Kidney (tissue), 14 donors: ENCODE results near the gene ARID1B. TPM values are rescaled to one million over a fixed set of nuclear protein-coding genes. Genes with fewer than 3 reads are reported as not detected.

Source experiments
- DNase-seq, 5 donors: peaks; one replicate each; pipeline ENCODE4 v3.0.0-alpha.2; 2013 to 2020
- FAIRE-seq: peaks from 2 replicates; lab custom pipeline; 2012; peaks lifted over from hg19 to GRCh38; lab: Jason Lieb, UNC
- H3K27ac ChIP-seq, 2 donors: one replicate each; pipeline ENCODE4 v1.7.0; 2013; ENCODE audit warnings: low read depth in 2 of 2, low read length in 2 of 2, inconsistent platforms in 1 of 2
- H3K27me3 ChIP-seq: one replicate; pipeline ENCODE4 v1.7.1; 2013; ENCODE audit warnings: low read length, inconsistent platforms; ENCODE audit not compliant: control insufficient read depth, insufficient read depth
- H3K36me3 ChIP-seq, 3 donors: one replicate each; pipeline versions ENCODE4 v1.7.0 to v1.7.1; 2013; ENCODE audit warnings: low read length in 3 of 3, control low read depth in 1 of 3, inconsistent platforms in 1 of 3; ENCODE audit not compliant: insufficient read depth in 3 of 3, control insufficient read depth in 2 of 3
- H3K4me1 ChIP-seq, 3 donors: one replicate each; pipeline versions ENCODE4 v1.7.0 to v1.7.1; 2013; ENCODE audit warnings: low read length in 3 of 3, inconsistent platforms in 1 of 3, low read depth in 1 of 3; ENCODE audit not compliant: control insufficient read depth in 2 of 3, insufficient read depth in 2 of 3
- H3K4me3 ChIP-seq, 3 donors: one replicate each; pipeline versions ENCODE4 v1.7.0 to v1.8.1; 2013; ENCODE audit warnings: low read length in 3 of 3, control low read depth in 1 of 3, inconsistent platforms in 1 of 3
- H3K9ac ChIP-seq, 3 donors: one replicate each; pipeline versions ENCODE4 v1.7.0 to v1.7.1; 2013; ENCODE audit warnings: low read length in 3 of 3, control low read depth in 1 of 3, inconsistent platforms in 1 of 3
- H3K9me3 ChIP-seq, 3 donors: one replicate each; pipeline versions ENCODE4 v1.7.0 to v1.7.1; 2013; ENCODE audit warnings: low read length in 3 of 3, control low read depth in 1 of 3, inconsistent platforms in 1 of 3; ENCODE audit not compliant: control insufficient read depth in 2 of 3, insufficient read depth in 1 of 3
- CTCF ChIP-seq: IDR thresholded peaks from 3 replicates; pipeline ENCODE4 v1.5.1; 2012; ENCODE audit warnings: mild to moderate bottlenecking, moderate library complexity, borderline replicate concordance; ENCODE audit not compliant: insufficient read depth; ENCODE audit errors: extremely low read depth
- intact Hi-C: fragments of 100-400 bp; cut with DNase I; formaldehyde crosslinking; loops from one replicate; pipeline ENCODE4 v1.11.1; 2022
- polyA plus RNA-seq: library from polyadenylated mRNA; stranded (reverse); fragments of 350-450 nt; fragmentation: Illumina TruSeq; extraction: RNeasy Lipid Tissue Mini Kit (QIAGEN cat#74804); gene quantifications from one replicate; pipeline ENCODE4 v1.2.3, GENCODE V29; 2014; ENCODE audit warnings: low read depth, low replicate concordance; ENCODE audit not compliant: insufficient read depth
- total RNA-seq: library from RNA; stranded (reverse); fragmentation: NEBNext Ultra II Directional; extraction: Animal tissue kit (Norgen Biotek cat#: 25700); gene quantifications from one replicate; pipeline ENCODE4 v1.2.1, GENCODE V29; 2021
- donor health status: control.
- donor health status: control.
- donor health status: control.
- donor health status: control.
- donor health status: control.
- donor health status: DM: yes; HTN: yes; CAD: no.
- donor health status: Normal renal cell carcinoma (clear cell type).

ARID1B gene
- total and polyA plus RNA-seq, 2 donors from 2014 or later, result 16.4 to 110 TPM

GRCh38 chr6:156971153-156971885, 194.1 kb downstream of the ARID1B start:
- intact Hi-C loops, result no loop called here
- no peaks in the 10 kb centered on the region for H3K9me3 ChIP-seq
- no peak overlapping the region for H3K4me3 ChIP-seq
- H3K27me3 ChIP-seq, result no peaks in the 10 kb centered on the region
- peaks cover 0 to 11% (median 6%) of the 10 kb centered on the region in 3 donors for H3K4me1 ChIP-seq
- no peak for FAIRE-seq
- TF ChIP-seq CTCF, result no peak
- DNase-seq, result no peak
- no peaks in the 10 kb centered on the region for H3K36me3 ChIP-seq
- no peak overlapping the region for H3K9ac ChIP-seq
- no peak overlapping the region for H3K27ac ChIP-seq

- Histone ChIP-seq H3K36me3 (no peaks in the 10 kb centered on the region), H3K9ac (no peak overlapping the region), H3K27me3 (no peaks in the 10 kb centered on the region), H3K27ac (no peak overlapping the region), H3K4me3 (no peak overlapping the region), H3K9me3 (no peaks in the 10 kb centered on the region), H3K4me1 (peaks cover 0 to 11% (median 6%) of the 10 kb centered on the region in 3 donors)
- intact Hi-C loops, result no loop called here
- FAIRE-seq (no peak), DNase-seq (no peak)
- no peak for TF ChIP-seq CTCF
These were observed 195.0 kb downstream of the ARID1B start for GRCh38 chr6:156972145-156972544.

GRCh38 chr6:156974830-156975261, 197.7 kb downstream of the ARID1B start:
- H3K9me3 ChIP-seq, result no peaks in the 10 kb centered on the region
- no peak for TF ChIP-seq CTCF
- no peaks in the 10 kb centered on the region for H3K27me3 ChIP-seq
- no peak overlapping the region for H3K4me3 ChIP-seq
- peaks cover 0 to 15% (median 0%) of the 10 kb centered on the region in 3 donors for H3K4me1 ChIP-seq
- H3K36me3 ChIP-seq, result no peaks in the 10 kb centered on the region
- intact Hi-C loops, result no loop called here
- H3K9ac ChIP-seq, result no peak overlapping the region
- no peak for FAIRE-seq
- DNase-seq, result no peak
- no peak overlapping the region for H3K27ac ChIP-seq
